ENCODE measurements around the gene ADGRA3. TPM values are rescaled to one million over a fixed set of nuclear protein-coding genes. Genes with fewer than 3 reads are reported as not detected.

Gene ADGRA3
- total RNA-seq, 1 experiment from 2014 or later = 36.2 TPM

- no peak for DNase-seq (ENCODE audit: extremely low read depth, low read depth)
Observed at GRCh38 chr4:22456291-22456690, 59.6 kb downstream of the ADGRA3 start.

DNA sequence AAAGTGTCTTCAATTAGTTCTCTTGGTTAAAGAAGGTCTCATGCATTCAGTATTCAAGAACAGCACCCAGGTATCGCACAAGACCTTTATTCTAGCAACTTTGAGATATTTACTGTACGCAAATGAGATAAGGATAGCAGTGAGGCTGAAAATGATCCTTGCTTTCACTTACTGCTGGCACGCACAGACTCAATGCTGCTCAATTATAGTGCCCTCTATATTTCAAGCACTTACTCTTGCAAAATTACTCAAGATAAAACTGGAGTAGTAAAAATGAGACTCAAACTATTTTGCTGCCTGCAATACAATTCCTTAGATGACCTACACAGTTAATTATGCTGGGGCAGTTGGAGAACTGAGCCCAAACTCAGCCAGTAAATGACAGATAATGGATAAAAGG lies 60.9 kb downstream of the ADGRA3 start:
- DNase-seq (ENCODE audit: extremely low read depth, low read depth) = no peak

- DNase-seq (ENCODE audit: extremely low read depth, low read depth) = no peak
Observed at GRCh38 chr4:22454216-22454838, 61.5 kb downstream of the ADGRA3 start.

DNA sequence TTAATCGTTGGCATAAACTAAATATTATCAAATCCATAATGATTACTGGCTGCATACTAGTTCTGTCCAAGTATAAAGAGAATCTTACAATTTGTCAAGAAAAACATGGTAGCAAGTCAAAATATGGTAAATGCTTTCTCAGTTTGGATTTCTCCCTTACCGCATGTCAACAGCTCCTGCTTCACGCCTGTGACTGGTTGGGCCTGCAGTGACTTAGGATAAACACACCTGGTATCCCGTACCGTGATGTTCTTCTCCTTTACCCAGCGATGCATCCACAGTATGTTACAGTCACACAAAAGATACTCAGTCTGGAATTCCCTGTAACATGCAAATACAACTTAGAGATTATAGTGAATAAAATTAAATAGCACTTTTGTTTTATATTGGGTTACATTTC lies 71.1 kb downstream of the ADGRA3 start:
- no peak for DNase-seq (ENCODE audit: extremely low read depth, low read depth)

- DNase-seq (ENCODE audit: extremely low read depth, low read depth) = no peak
Observed at GRCh38 chr4:22442956-22443355, 72.9 kb downstream of the ADGRA3 start.

DNA sequence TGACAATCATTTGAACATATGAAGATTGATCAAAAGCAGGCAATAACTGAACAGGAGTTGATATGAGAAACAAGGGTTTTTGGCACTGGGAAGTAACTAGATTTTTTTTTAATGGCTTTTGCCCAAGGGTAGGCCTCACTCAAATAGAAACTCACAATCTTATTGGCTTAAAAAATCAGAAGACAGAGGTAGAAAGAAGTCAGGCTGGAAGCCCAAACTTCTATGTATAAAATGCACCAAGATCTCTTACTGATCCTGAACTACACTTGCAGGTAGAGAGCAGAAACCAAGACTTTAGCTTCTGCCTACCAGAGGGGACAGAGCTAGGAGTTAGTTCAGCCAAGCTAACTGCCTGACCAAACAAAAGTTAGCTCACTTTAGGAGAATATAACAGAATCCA lies 74.9 kb downstream of the ADGRA3 start:
- no peak for DNase-seq (ENCODE audit: extremely low read depth, low read depth)

- no peak for DNase-seq (ENCODE audit: extremely low read depth, low read depth)
Observed at GRCh38 chr4:22439947-22440346, 75.9 kb downstream of the ADGRA3 start.

GRCh38 chr4:22435652-22436051 lies 80.2 kb downstream of the ADGRA3 start:
- DNase-seq (ENCODE audit: extremely low read depth, low read depth) = no peak

DNA sequence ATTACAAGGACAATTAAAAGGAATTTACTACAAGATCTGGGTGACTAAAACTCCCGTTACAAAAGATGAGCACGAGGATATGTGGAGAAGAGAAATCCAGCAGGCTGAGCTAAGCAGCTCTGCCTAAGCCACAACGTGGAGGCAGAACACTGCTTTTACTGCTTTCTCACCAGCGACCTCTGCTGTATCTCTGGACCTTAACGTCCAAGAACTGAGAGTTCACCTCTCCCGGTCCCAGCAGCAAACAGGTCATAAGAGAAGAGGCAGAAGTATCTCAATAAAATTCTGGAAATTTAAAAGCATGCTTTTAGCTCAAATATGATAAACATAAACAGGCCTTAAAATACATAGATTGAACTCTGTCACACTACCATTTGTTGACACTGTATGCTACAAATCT lies 81.0 kb downstream of the ADGRA3 start:
- DNase-seq (ENCODE audit: extremely low read depth, low read depth) = peak; percentile 55

GRCh38 chr4:22430626-22431025 lies 85.2 kb downstream of the ADGRA3 start:
- DNase-seq (ENCODE audit: extremely low read depth, low read depth) = no peak

- DNase-seq (ENCODE audit: extremely low read depth, low read depth) = no peak
Observed at GRCh38 chr4:22428441-22428840, 87.4 kb downstream of the ADGRA3 start.

DNA sequence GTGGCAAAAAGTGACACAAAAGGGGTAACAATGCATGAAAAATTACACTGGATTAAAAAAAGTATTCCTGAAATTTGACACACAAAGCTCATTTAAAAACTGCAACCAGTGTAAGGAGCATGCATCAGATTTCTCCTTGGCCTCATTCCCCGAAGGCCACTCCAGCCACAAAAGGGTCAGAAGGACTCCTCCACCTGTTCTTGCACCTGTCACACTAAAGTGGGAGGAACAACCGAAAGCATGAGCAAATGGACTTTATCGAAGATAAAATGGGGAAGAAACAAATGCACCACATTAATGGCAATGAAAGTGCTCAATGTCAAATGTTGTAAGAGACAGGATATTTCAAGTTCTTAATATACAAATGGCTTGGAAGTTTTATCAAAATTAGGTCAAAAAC lies 88.2 kb downstream of the ADGRA3 start:
- no peak for DNase-seq (ENCODE audit: extremely low read depth, low read depth)

GRCh38 chr4:22420291-22420690 lies 95.6 kb downstream of the ADGRA3 start:
- no peak for DNase-seq (ENCODE audit: extremely low read depth, low read depth)

DNA sequence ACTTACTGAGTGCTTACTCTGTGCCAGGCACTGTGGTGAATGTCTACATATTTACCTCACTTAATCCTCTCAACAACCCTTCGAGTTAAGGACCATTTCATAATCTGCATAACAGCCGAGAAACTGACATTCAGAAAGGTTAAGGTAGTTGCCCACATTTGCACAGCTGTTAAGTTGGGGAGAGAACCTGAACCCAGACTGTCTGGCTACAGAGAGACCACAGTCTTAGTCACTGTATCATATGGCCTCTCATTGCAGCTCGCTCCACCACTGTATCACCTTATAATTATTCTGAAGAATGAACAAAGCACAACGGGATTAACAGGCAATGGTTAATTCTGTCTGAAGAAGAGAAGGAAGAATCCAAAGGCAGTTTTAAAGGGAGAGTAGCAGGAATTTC lies 98.5 kb downstream of the ADGRA3 start:
- no peak for DNase-seq (ENCODE audit: extremely low read depth, low read depth)

GRCh38 chr4:22416403-22416802 lies 99.5 kb downstream of the ADGRA3 start:
- no peak for DNase-seq (ENCODE audit: extremely low read depth, low read depth)

DNA sequence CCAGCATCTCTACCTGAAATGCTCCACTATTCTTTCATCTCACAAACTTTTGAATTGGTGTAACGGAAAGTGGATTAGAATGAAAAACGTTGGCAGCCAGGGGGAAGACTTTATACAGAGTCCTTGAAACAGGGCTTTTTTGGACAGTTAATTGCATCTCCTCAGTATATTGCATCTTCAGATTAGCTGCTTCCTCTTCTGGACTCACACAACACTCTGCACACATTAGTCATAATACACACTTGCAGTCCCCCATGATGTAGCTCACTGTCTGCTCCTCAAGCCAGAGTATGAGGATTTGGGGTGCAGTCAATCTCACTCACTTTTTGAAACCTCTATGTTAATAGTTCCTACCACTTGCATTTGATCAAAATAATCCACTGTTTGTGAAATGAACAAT lies 101.0 kb downstream of the ADGRA3 start:
- DNase-seq (ENCODE audit: extremely low read depth, low read depth) = no peak

- DNase-seq (ENCODE audit: extremely low read depth, low read depth) = no peak
Observed at GRCh38 chr4:22413471-22413870, 102.4 kb downstream of the ADGRA3 start.

- no peak for DNase-seq (ENCODE audit: extremely low read depth, low read depth)
Observed at GRCh38 chr4:22412013-22412412, 103.9 kb downstream of the ADGRA3 start.

GRCh38 chr4:22410645-22411247 lies 105.1 kb downstream of the ADGRA3 start:
- DNase-seq (ENCODE audit: extremely low read depth, low read depth) = peak; percentile 11

DNA sequence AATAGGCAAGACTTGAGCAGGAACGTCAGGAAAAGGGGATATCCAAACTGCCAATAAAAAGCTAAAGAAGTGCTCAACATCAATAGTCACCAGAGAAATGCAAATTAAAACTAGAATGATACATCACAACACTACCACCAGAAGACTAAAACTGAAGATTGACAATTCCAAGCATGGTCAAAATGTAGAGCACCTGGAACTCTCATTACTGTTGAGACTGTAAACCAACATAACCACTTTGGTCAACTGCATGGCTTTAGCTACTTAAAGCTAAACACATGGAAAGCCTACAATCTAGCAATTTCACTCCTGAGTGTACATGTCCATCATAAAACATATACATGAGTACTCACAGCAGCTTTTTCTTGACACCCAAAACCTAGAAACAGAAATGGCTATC lies 107.4 kb downstream of the ADGRA3 start:
- DNase-seq (ENCODE audit: extremely low read depth, low read depth) = no peak

- DNase-seq (ENCODE audit: extremely low read depth, low read depth) = no peak
Observed at GRCh38 chr4:22407361-22407760, 108.5 kb downstream of the ADGRA3 start.

DNA sequence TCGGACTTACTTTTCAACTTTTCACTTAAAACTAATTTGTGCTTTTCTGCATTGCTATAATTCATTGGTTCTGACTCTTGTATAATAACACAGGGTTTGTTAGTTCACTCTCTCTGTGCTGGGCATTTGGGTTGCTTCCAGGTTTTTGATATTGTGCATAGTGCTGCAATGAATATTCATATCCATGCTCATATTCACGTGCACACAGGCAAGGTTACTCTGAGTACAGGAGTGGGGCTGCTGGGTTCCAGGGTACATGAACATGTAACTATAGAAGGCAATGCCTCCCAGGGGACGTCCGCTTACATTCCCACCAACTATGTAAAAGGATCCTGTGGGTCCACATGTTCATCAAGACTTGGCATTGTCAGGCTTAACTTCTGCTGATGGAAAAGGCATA lies 117.2 kb downstream of the ADGRA3 start:
- DNase-seq (ENCODE audit: extremely low read depth, low read depth) = no peak

GRCh38 chr4:22391551-22391950 lies 124.3 kb downstream of the ADGRA3 start:
- DNase-seq (ENCODE audit: extremely low read depth, low read depth) = no peak
